H9 (cell line): ENCODE data around the gene SIN3A. TPM values are rescaled to one million over a fixed set of nuclear protein-coding genes. Genes with fewer than 3 reads are reported as not detected.

Experiments used
- DNase-seq: peaks from one replicate; pipeline ENCODE4 v3.0.0-alpha.2; 2017
- H2AFZ ChIP-seq: one replicate; pipeline ENCODE4 v1.6.1; 2013; ENCODE audit warnings: mild to moderate bottlenecking, low read length, control low read depth, moderate library complexity
- H2AK5ac ChIP-seq: 2 replicates; pipeline ENCODE4 v1.6.1; 2013; ENCODE audit warnings: low read length, control low read depth, mixed read lengths; ENCODE audit not compliant: insufficient read length
- H2BK120ac ChIP-seq: one replicate; pipeline ENCODE4 v1.6.1; 2013; ENCODE audit warnings: low read depth, mild to moderate bottlenecking, low read length, control low read depth, inconsistent platforms; ENCODE audit not compliant: poor library complexity, severe bottlenecking
- H2BK12ac ChIP-seq: 2 replicates; pipeline ENCODE4 v1.6.1; 2013; ENCODE audit warnings: low read length, control low read depth, mixed read lengths, low read depth; ENCODE audit not compliant: insufficient read length
- H2BK15ac ChIP-seq: 2 replicates; pipeline ENCODE4 v1.6.1; 2013; ENCODE audit warnings: low read depth, low read length, control low read depth
- H2BK20ac ChIP-seq: one replicate; pipeline ENCODE4 v1.6.1; 2013; ENCODE audit warnings: low read depth, mild to moderate bottlenecking, low read length, control low read depth, inconsistent platforms; ENCODE audit not compliant: poor library complexity, severe bottlenecking
- H2BK5ac ChIP-seq: 2 replicates; pipeline ENCODE4 v1.6.1; 2013; ENCODE audit warnings: low read length, control low read depth, mixed read lengths; ENCODE audit not compliant: insufficient read length
- H3K14ac ChIP-seq: 2 replicates; pipeline ENCODE4 v1.6.1; 2013; ENCODE audit warnings: low read length, control low read depth; ENCODE audit not compliant: insufficient read depth
- H3K18ac ChIP-seq: 2 replicates; pipeline ENCODE4 v1.6.1; 2013; ENCODE audit warnings: low read depth, mild to moderate bottlenecking, mixed read lengths, low read length, control low read depth; ENCODE audit not compliant: insufficient read length
- H3K23ac ChIP-seq: 2 replicates; pipeline ENCODE4 v1.6.1; 2013; ENCODE audit warnings: low read length, control low read depth, mixed read lengths, low read depth; ENCODE audit not compliant: insufficient read length
- H3K23me2 ChIP-seq: 2 replicates; pipeline ENCODE4 v1.6.1; 2013; ENCODE audit warnings: low read depth, mild to moderate bottlenecking, mixed read lengths, low read length, control low read depth; ENCODE audit not compliant: insufficient read length, poor library complexity, severe bottlenecking
- H3K27ac ChIP-seq: 2 replicates; pipeline ENCODE4 v1.5.1; 2013; ENCODE audit warnings: low read length, control low read depth, mixed read lengths, low read depth; ENCODE audit not compliant: insufficient read length
- H3K27me3 ChIP-seq: 2 replicates; pipeline ENCODE4 v1.6.1; 2013; ENCODE audit warnings: low read length, control low read depth, inconsistent platforms; ENCODE audit not compliant: insufficient read depth
- H3K4ac ChIP-seq: 2 replicates; pipeline ENCODE4 v1.6.1; 2013; ENCODE audit warnings: low read depth, mild to moderate bottlenecking, control low read depth, inconsistent platforms, low read length, moderate library complexity
- H3K4me1 ChIP-seq: 2 replicates; pipeline ENCODE4 v1.6.1; 2013; ENCODE audit warnings: low read length, control low read depth, inconsistent platforms; ENCODE audit not compliant: insufficient read depth
- H3K4me2 ChIP-seq: 2 replicates; pipeline ENCODE4 v1.6.1; 2013; ENCODE audit warnings: low read length, control low read depth, mixed read lengths; ENCODE audit not compliant: insufficient read length, insufficient read depth
- H3K56ac ChIP-seq: 2 replicates; pipeline ENCODE4 v1.6.1; 2013; ENCODE audit warnings: low read depth, mild to moderate bottlenecking, mixed read lengths, low read length, control low read depth; ENCODE audit not compliant: insufficient read length
- H3K79me1 ChIP-seq: 2 replicates; pipeline ENCODE4 v1.6.1; 2013; ENCODE audit warnings: low read depth, mild to moderate bottlenecking, moderate library complexity, low read length, control low read depth, inconsistent platforms; ENCODE audit not compliant: insufficient read depth, poor library complexity, severe bottlenecking
- H3K79me2 ChIP-seq: 2 replicates; pipeline ENCODE4 v1.6.1; 2013; ENCODE audit warnings: low read length, control low read depth, inconsistent platforms; ENCODE audit not compliant: insufficient read depth
- H3K9ac ChIP-seq: 2 replicates; pipeline ENCODE4 v1.6.1; 2013; ENCODE audit warnings: low read length, control low read depth, mixed read lengths; ENCODE audit not compliant: insufficient read length; ENCODE audit errors: extremely low read depth
- H3K9me3 ChIP-seq: one replicate; pipeline ENCODE4 v1.6.1; 2013; ENCODE audit warnings: low read depth, low read length, inconsistent platforms; ENCODE audit not compliant: control insufficient read depth
- H3T11ph ChIP-seq: one replicate; pipeline ENCODE4 v1.6.1; 2013; ENCODE audit warnings: mild to moderate bottlenecking, low read length, control low read depth, inconsistent platforms
- H4K20me1 ChIP-seq: one replicate; pipeline ENCODE4 v1.6.1; 2013; ENCODE audit not compliant: control insufficient read depth, insufficient read length, insufficient read depth
- H4K5ac ChIP-seq: 2 replicates; pipeline ENCODE4 v1.6.1; 2013; ENCODE audit warnings: low read depth, mild to moderate bottlenecking, mixed read lengths, low read length, control low read depth; ENCODE audit not compliant: insufficient read length
- H4K8ac ChIP-seq: replicated peaks from 2 replicates; pipeline ENCODE4 v1.6.1; 2013; ENCODE audit warnings: low read length, control low read depth, mixed read lengths, low read depth; ENCODE audit not compliant: insufficient read length
- H4K91ac ChIP-seq: 2 replicates; pipeline ENCODE4 v1.6.1; 2013; ENCODE audit warnings: low read depth, mild to moderate bottlenecking, moderate library complexity, mixed read lengths, low read length, control low read depth; ENCODE audit not compliant: insufficient read length
- H3K27ac Mint-ChIP-seq, 3 experiments: 2 replicates in 2 of 3; 3 replicates in 1 of 3; pipeline ENCODE4 v1.8.0; 2020 to 2021; ENCODE audit warnings: mixed read lengths in 3 of 3, mild to moderate bottlenecking in 1 of 3, moderate library complexity in 1 of 3
- H3K27me3 Mint-ChIP-seq: 2 replicates; pipeline ENCODE4 v1.8.0; 2021; ENCODE audit warnings: low read depth, mild to moderate bottlenecking, moderate library complexity, mixed read lengths
- H3K36me3 Mint-ChIP-seq, 3 experiments: 2 replicates in 2 of 3; 3 replicates in 1 of 3; pipeline ENCODE4 v1.8.0; 2020 to 2021; ENCODE audit warnings: low read depth in 3 of 3, mixed read lengths in 3 of 3; ENCODE audit not compliant: insufficient read depth in 1 of 3
- H3K4me1 Mint-ChIP-seq, 2 experiments: 2 replicates each; pipeline ENCODE4 v1.8.0; 2020; ENCODE audit warnings: mixed read lengths in 2 of 2
- H3K4me3 Mint-ChIP-seq, 2 experiments: 2 replicates in 1 of 2; 3 replicates in 1 of 2; pipeline ENCODE4 v1.8.0; 2020 to 2021; ENCODE audit warnings: mild to moderate bottlenecking in 2 of 2, mixed read lengths in 2 of 2, moderate library complexity in 1 of 2
- H3K9me3 Mint-ChIP-seq, 2 experiments: 2 replicates in 1 of 2; 3 replicates in 1 of 2; pipeline ENCODE4 v1.8.0; 2020; ENCODE audit warnings: mild to moderate bottlenecking in 2 of 2, mixed read lengths in 2 of 2, moderate library complexity in 1 of 2
- WGBS: extraction: QIAGEN DNeasy Blood & Tissue Kit; methylation state at CpG from one replicate; pipeline ENCODE4 v1.1.7; 2013; ENCODE audit warnings: missing lambda C conversion rate, low lambda C conversion rate, mixed read lengths; ENCODE audit not compliant: insufficient read length; ENCODE audit errors: extremely low coverage; 5-methylcytosine and 5-hydroxymethylcytosine counted together
- total RNA-seq: library from RNA; stranded (reverse); gene quantifications from 2 replicates; pipeline ENCODE4 v1.2.1, GENCODE V29; 2021
- TF ChIP-seq, protein P1 (sequence below): fragments of 200-600 bp; sonication (generic); conservative IDR thresholded peaks from 3 replicates; pipeline ENCODE4 v1.8.0; 2021; ENCODE audit warnings: antibody characterized with exemption, mild to moderate bottlenecking

Gene SIN3A
- total RNA-seq, 1 experiment from 2014 or later = 102 TPM

DNA sequence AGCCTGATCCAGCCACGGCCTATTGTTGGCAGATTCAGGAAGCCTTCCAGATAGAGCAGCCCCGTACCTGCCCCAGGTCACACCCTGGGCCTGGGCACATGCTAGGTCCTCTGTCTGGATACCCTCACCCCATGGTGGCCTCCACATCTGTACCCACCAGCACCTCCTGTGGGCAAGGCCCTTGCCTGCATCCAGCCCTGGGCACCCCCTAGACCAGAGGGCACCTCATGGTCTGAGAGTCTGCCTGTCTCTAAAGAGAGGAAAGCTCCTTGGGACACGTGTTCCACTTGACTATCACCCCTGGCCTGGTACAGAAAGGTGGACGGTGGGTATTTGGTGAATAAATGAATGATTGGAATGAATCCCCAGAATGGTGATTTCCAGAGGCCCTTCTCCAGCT lies 124.5 kb downstream of the SIN3A start:
- Histone ChIP-seq H3K4ac (no peak overlapping the region), H2BK20ac (no peak overlapping the region), H3K27ac (no peak overlapping the region), H3K79me1 (no peaks in the 10 kb centered on the region), H4K91ac (no peak overlapping the region), H3K4me2 (no peak overlapping the region), H3K23me2 (no peaks in the 10 kb centered on the region), H2AFZ (no peak overlapping the region), H2BK15ac (no peak overlapping the region), H3K14ac (no peak overlapping the region), H3K9ac (no peak overlapping the region), H3K27me3 (no peaks in the 10 kb centered on the region), H4K20me1 (no peaks in the 10 kb centered on the region), H4K8ac (no peak overlapping the region), H3K9me3 (no peaks in the 10 kb centered on the region), H3K56ac (no peak overlapping the region), H3K79me2 (no peaks in the 10 kb centered on the region), H2AK5ac (no peak overlapping the region), H2BK5ac (no peak overlapping the region), H2BK120ac (no peak overlapping the region), H4K5ac (no peak overlapping the region), H3K4me1 (no peaks in the 10 kb centered on the region), H3K18ac (no peak overlapping the region), H3T11ph (no peak overlapping the region), H3K23ac (no peak overlapping the region), H2BK12ac (no peak overlapping the region)
- TF ChIP-seq, protein P1, sequence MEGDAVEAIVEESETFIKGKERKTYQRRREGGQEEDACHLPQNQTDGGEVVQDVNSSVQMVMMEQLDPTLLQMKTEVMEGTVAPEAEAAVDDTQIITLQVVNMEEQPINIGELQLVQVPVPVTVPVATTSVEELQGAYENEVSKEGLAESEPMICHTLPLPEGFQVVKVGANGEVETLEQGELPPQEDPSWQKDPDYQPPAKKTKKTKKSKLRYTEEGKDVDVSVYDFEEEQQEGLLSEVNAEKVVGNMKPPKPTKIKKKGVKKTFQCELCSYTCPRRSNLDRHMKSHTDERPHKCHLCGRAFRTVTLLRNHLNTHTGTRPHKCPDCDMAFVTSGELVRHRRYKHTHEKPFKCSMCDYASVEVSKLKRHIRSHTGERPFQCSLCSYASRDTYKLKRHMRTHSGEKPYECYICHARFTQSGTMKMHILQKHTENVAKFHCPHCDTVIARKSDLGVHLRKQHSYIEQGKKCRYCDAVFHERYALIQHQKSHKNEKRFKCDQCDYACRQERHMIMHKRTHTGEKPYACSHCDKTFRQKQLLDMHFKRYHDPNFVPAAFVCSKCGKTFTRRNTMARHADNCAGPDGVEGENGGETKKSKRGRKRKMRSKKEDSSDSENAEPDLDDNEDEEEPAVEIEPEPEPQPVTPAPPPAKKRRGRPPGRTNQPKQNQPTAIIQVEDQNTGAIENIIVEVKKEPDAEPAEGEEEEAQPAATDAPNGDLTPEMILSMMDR = peak; percentile 19; the same call in 1 of the 3 replicates
- no peaks in the 10 kb centered on the region for H3K36me3 Mint-ChIP-seq
- H3K4me1 Mint-ChIP-seq = no peaks in the 10 kb centered on the region
- DNase-seq = no peak
- H3K27ac Mint-ChIP-seq = no peak overlapping the region
- H3K27me3 Mint-ChIP-seq = peaks cover 16% of the 10 kb centered on the region
- no peaks in the 10 kb centered on the region for H3K9me3 Mint-ChIP-seq
- WGBS = no CpG with 5 or more reads among the region's 4 CpGs
- H3K4me3 Mint-ChIP-seq = no peak overlapping the region
